ENCODE results near the gene TMEM63A.

Gene TMEM63A

DNA sequence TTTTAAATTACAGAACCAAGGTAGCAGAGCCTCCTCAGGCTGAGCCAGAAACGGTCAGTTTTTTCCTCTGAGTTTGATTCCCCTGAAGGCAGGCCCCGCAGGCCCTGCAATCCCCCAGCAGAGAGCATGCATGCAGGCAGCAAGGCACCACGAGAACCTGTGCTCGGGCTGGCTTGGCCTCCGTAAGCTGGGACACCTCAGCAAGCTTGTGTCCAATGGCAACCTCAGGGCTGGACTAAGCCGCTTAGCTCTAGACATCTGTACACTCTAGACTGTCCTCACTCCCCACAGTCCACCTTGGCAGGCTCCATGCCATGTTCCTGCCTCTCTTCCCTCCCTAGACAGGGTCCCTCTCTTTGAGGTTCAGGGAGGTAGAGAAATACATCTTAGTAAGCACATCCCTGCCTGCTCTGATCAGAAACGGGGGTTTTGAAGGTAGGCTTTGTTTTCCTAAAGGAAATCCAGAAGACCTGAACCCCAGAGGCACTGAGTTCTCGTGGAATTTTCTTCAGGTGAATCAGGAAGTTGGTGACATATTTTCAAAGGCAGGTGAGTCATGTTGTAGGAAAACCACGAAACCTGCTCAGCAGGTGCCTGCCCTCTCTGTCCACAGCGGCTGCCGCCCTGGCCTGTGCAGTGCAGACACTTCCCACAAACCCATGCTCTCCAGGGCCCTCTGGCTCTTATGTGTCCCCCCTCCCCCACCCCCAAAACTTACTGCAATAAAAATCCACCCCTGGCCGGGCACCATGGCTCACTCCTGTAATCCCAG, 7.0 kb downstream of the TMEM63A start:
- Histone ChIP-seq H2AK5ac (ENCODE audit: low read length) (no peak overlapping the region), H3K4me3 (ENCODE audit: low read length) (no peak overlapping the region), H3K27ac (ENCODE audit: low read depth, low read length) (no peak overlapping the region), H3K4me1 (ENCODE audit: control insufficient read depth, low read depth, low read length) (no peaks in the 10 kb centered on the region), H4K5ac (ENCODE audit: low read length) (no peak overlapping the region), H3K79me1 (ENCODE audit: low read length) (peaks cover 15% of the 10 kb centered on the region), H2BK5ac (ENCODE audit: low read length) (no peak overlapping the region), H3K4me2 (ENCODE audit: low read length) (no peak overlapping the region), H3K23ac (ENCODE audit: low read length) (no peak overlapping the region), H3K18ac (ENCODE audit: low read length) (no peak overlapping the region), H3K27me3 (ENCODE audit: insufficient read depth, low read length, poor library complexity) (no peaks in the 10 kb centered on the region), H3K36me3 (ENCODE audit: control insufficient read depth, insufficient read depth, low read length) (peaks cover 9% of the 10 kb centered on the region), H3K9ac (ENCODE audit: low read length) (no peak overlapping the region), H3K56ac (ENCODE audit: low read length) (peak overlapping the region; percentile 58), H3K79me2 (ENCODE audit: control insufficient read depth, insufficient read depth, low read length) (peaks cover 8% of the 10 kb centered on the region), H2BK15ac (replicated peaks; ENCODE audit: low read depth) (no peak overlapping the region), H4K8ac (ENCODE audit: low read depth, low read length) (no peak overlapping the region), H2BK120ac (ENCODE audit: low read depth, low read length) (no peak overlapping the region), H3K4ac (ENCODE audit: low read depth, low read length) (no peak overlapping the region)
- no CpG with 5 or more reads among the region's 12 CpGs for WGBS (ENCODE audit: extremely low coverage, insufficient coverage, low lambda C conversion rate)
- DNase-seq: peak; percentile 76

DNA sequence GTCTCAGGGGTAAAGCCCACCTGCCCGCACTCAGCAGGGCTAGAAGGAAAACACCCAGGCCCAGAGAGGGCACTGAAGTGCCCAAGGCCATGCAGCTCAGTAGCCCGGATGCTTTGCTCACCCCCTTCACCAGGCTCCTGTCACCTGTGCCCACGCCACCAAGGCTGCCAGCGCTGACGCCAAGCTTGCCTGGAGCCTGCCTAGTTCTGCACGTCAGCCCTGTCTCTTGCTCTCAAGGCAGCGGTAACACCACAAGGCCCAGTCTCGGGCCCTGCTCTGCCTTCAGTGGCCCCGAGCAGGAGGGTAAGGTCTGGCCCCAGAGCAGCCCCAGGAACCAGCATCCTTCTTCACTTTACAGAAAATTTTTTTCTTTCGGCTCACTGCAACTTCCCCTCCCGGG, 7.7 kb downstream of the TMEM63A start:
- H3K36me3 ChIP-seq (ENCODE audit: control insufficient read depth, insufficient read depth, low read length): peaks cover 9% of the 10 kb centered on the region
- no peak overlapping the region for H4K8ac ChIP-seq (ENCODE audit: low read depth, low read length)
- no peak for DNase-seq
- H2BK15ac ChIP-seq (replicated peaks; ENCODE audit: low read depth): no peak overlapping the region
- no peaks in the 10 kb centered on the region for H3K27me3 ChIP-seq (ENCODE audit: insufficient read depth, low read length, poor library complexity)
- H2BK120ac ChIP-seq (ENCODE audit: low read depth, low read length): no peak overlapping the region
- no peak overlapping the region for H3K4ac ChIP-seq (ENCODE audit: low read depth, low read length)
- no CpG with 5 or more reads among the region's 11 CpGs for WGBS (ENCODE audit: extremely low coverage, insufficient coverage, low lambda C conversion rate)
- H3K18ac ChIP-seq (ENCODE audit: low read length): no peak overlapping the region
- no peak overlapping the region for H2AK5ac ChIP-seq (ENCODE audit: low read length)
- H3K79me2 ChIP-seq (ENCODE audit: control insufficient read depth, insufficient read depth, low read length): peaks cover 6% of the 10 kb centered on the region
- H3K4me2 ChIP-seq (ENCODE audit: low read length): no peak overlapping the region
- H3K4me3 ChIP-seq (ENCODE audit: low read length): no peak overlapping the region
- H3K4me1 ChIP-seq (ENCODE audit: control insufficient read depth, low read depth, low read length): no peaks in the 10 kb centered on the region
- no peak overlapping the region for H2BK5ac ChIP-seq (ENCODE audit: low read length)
- no peak overlapping the region for H3K23ac ChIP-seq (ENCODE audit: low read length)
- no peak overlapping the region for H3K56ac ChIP-seq (ENCODE audit: low read length)
- peaks cover 13% of the 10 kb centered on the region for H3K79me1 ChIP-seq (ENCODE audit: low read length)
- no peak overlapping the region for H4K5ac ChIP-seq (ENCODE audit: low read length)
- H3K9ac ChIP-seq (ENCODE audit: low read length): no peak overlapping the region
- no peak overlapping the region for H3K27ac ChIP-seq (ENCODE audit: low read depth, low read length)

DNA sequence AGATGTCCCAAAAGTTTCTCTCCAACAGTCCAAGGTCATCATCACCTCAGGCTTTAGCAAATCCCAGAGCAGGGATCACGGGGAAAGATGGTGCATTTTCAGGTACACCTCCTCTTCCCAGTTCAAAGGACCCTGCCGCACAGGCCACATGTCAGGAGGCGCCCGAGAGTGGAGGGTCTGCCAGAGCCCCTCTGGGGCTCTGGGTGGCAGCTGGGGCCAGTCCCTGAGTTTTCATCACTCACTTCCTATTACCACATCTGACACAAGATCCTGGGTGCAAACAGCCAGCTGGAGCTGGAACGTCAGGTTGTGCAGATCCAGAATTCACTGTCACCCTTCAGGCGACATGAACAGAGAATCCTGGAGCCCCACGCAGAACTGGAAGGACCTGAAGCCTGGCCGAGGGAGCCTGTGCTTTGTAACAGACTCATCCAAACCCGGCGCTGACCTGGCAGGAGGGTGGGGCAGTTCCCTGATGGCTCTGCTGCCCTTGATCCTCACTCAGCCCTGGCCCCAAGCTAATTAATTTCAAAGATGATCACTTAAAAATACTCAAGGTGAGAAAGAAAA, 8.8 kb downstream of the TMEM63A start:
- H3K56ac ChIP-seq (ENCODE audit: low read length): no peak overlapping the region
- peaks cover 11% of the 10 kb centered on the region for H3K36me3 ChIP-seq (ENCODE audit: control insufficient read depth, insufficient read depth, low read length)
- no peak overlapping the region for H4K5ac ChIP-seq (ENCODE audit: low read length)
- WGBS (ENCODE audit: extremely low coverage, insufficient coverage, low lambda C conversion rate): no CpG with 5 or more reads among the region's 10 CpGs
- H2BK5ac ChIP-seq (ENCODE audit: low read length): no peak overlapping the region
- H3K27me3 ChIP-seq (ENCODE audit: insufficient read depth, low read length, poor library complexity): no peaks in the 10 kb centered on the region
- no peak for DNase-seq
- H2BK120ac ChIP-seq (ENCODE audit: low read depth, low read length): no peak overlapping the region
- H3K18ac ChIP-seq (ENCODE audit: low read length): no peak overlapping the region
- H3K4ac ChIP-seq (ENCODE audit: low read depth, low read length): no peak overlapping the region
- H2AK5ac ChIP-seq (ENCODE audit: low read length): no peak overlapping the region
- H3K79me1 ChIP-seq (ENCODE audit: low read length): peaks cover 7% of the 10 kb centered on the region
- no peak overlapping the region for H2BK15ac ChIP-seq (replicated peaks; ENCODE audit: low read depth)
- H3K79me2 ChIP-seq (ENCODE audit: control insufficient read depth, insufficient read depth, low read length): no peaks in the 10 kb centered on the region
- H3K4me1 ChIP-seq (ENCODE audit: control insufficient read depth, low read depth, low read length): no peaks in the 10 kb centered on the region
- no peak overlapping the region for H3K27ac ChIP-seq (ENCODE audit: low read depth, low read length)
- no peak overlapping the region for H3K9ac ChIP-seq (ENCODE audit: low read length)
- H3K4me2 ChIP-seq (ENCODE audit: low read length): no peak overlapping the region
- no peak overlapping the region for H3K4me3 ChIP-seq (ENCODE audit: low read length)
- no peak overlapping the region for H3K23ac ChIP-seq (ENCODE audit: low read length)
- H4K8ac ChIP-seq (ENCODE audit: low read depth, low read length): no peak overlapping the region

DNA sequence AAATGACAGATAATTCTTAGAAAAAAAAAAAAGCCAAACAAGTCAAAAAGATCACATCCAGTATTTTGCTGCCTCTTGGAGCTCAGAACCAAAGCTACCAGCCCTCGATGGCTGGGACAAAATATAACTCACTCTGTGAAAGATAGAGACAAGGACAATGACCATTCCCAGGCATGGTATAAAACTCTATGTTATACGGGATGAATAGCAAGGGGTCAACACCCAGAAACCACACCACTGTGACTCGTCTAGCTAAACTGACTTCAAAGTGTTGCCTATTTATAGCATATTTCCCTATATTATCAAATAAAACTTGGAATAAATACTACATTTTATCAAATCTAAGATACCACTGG, 10.1 kb downstream of the TMEM63A start:
- Histone ChIP-seq H3K27ac (ENCODE audit: low read depth, low read length) (no peak overlapping the region), H4K8ac (ENCODE audit: low read depth, low read length) (no peak overlapping the region), H3K4me1 (ENCODE audit: control insufficient read depth, low read depth, low read length) (no peaks in the 10 kb centered on the region), H2BK15ac (replicated peaks; ENCODE audit: low read depth) (no peak overlapping the region), H3K9ac (ENCODE audit: low read length) (no peak overlapping the region), H2BK5ac (ENCODE audit: low read length) (no peak overlapping the region), H2BK120ac (ENCODE audit: low read depth, low read length) (no peak overlapping the region), H3K4me2 (ENCODE audit: low read length) (no peak overlapping the region), H3K4me3 (ENCODE audit: low read length) (no peak overlapping the region), H3K79me2 (ENCODE audit: control insufficient read depth, insufficient read depth, low read length) (no peaks in the 10 kb centered on the region), H3K18ac (ENCODE audit: low read length) (no peak overlapping the region), H3K79me1 (ENCODE audit: low read length) (peaks cover 4% of the 10 kb centered on the region), H3K23ac (ENCODE audit: low read length) (no peak overlapping the region), H2AK5ac (ENCODE audit: low read length) (no peak overlapping the region), H3K56ac (ENCODE audit: low read length) (no peak overlapping the region), H3K36me3 (ENCODE audit: control insufficient read depth, insufficient read depth, low read length) (peaks cover 12% of the 10 kb centered on the region), H3K4ac (ENCODE audit: low read depth, low read length) (no peak overlapping the region), H3K27me3 (ENCODE audit: insufficient read depth, low read length, poor library complexity) (no peaks in the 10 kb centered on the region), H4K5ac (ENCODE audit: low read length) (no peak overlapping the region)
- WGBS (ENCODE audit: extremely low coverage, insufficient coverage, low lambda C conversion rate): no CpG with 5 or more reads among the region's 3 CpGs
- no peak for DNase-seq

DNA sequence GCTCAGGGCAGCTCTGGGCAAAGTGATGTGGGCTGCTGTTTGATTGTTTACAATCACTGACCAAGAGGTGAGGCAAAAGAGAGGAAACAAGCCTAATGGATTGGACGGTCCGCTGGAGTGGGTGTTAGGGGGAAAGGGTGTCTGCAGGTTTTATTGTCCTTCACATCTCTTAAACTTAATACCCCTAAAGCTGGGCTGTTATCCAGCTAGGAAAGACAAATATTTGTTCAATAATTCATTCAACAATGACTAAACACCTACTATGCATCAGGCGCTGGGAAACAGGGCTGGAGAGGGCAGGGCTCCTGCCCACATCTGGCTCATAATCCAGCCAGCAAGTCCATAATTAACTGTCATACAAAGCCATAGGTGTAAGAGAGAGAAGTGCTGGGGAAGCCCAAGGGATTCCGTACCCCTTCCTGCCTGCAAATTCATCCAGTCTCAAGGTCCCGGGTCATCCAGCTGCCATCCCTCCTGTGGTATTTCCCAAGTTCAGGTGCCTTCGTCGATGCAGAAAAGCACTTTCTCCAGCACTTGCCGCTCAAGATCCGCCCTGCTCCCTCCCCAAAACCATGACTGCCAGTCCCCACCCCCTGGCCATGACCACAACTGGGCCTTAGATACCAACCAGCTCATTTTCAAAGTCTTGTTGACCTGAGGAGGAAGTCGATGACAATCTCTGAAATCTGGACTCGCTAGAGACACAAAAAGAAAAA, 10.7 kb downstream of the TMEM63A start:
- H3K4me1 ChIP-seq (ENCODE audit: control insufficient read depth, low read depth, low read length): no peaks in the 10 kb centered on the region
- no peak overlapping the region for H2BK120ac ChIP-seq (ENCODE audit: low read depth, low read length)
- H4K5ac ChIP-seq (ENCODE audit: low read length): no peak overlapping the region
- WGBS (ENCODE audit: extremely low coverage, insufficient coverage, low lambda C conversion rate): no CpG with 5 or more reads among the region's 11 CpGs
- no peak overlapping the region for H3K4ac ChIP-seq (ENCODE audit: low read depth, low read length)
- no peak overlapping the region for H3K9ac ChIP-seq (ENCODE audit: low read length)
- peaks cover 16% of the 10 kb centered on the region for H3K36me3 ChIP-seq (ENCODE audit: control insufficient read depth, insufficient read depth, low read length)
- no peak overlapping the region for H2AK5ac ChIP-seq (ENCODE audit: low read length)
- no peak overlapping the region for H3K27ac ChIP-seq (ENCODE audit: low read depth, low read length)
- no peak overlapping the region for H3K4me3 ChIP-seq (ENCODE audit: low read length)
- peaks cover 3% of the 10 kb centered on the region for H3K79me1 ChIP-seq (ENCODE audit: low read length)
- H2BK5ac ChIP-seq (ENCODE audit: low read length): no peak overlapping the region
- H3K27me3 ChIP-seq (ENCODE audit: insufficient read depth, low read length, poor library complexity): no peaks in the 10 kb centered on the region
- H3K56ac ChIP-seq (ENCODE audit: low read length): no peak overlapping the region
- H3K23ac ChIP-seq (ENCODE audit: low read length): no peak overlapping the region
- H4K8ac ChIP-seq (ENCODE audit: low read depth, low read length): no peak overlapping the region
- no peak overlapping the region for H3K18ac ChIP-seq (ENCODE audit: low read length)
- H3K79me2 ChIP-seq (ENCODE audit: control insufficient read depth, insufficient read depth, low read length): no peaks in the 10 kb centered on the region
- H3K4me2 ChIP-seq (ENCODE audit: low read length): no peak overlapping the region
- peak; percentile 37 for DNase-seq
- no peak overlapping the region for H2BK15ac ChIP-seq (replicated peaks; ENCODE audit: low read depth)

Measured in mesendoderm (in vitro differentiated cells).